Subcutaneous adipose tissue (tissue), 4 donors: Measurements from ENCODE around the gene BCLAF3. TPM values are rescaled to one million over a fixed set of nuclear protein-coding genes. Genes with fewer than 3 reads are reported as not detected.

Experiments used
- total RNA-seq, 4 donors: library from RNA; depleted of rRNA; stranded (reverse); fragments of >200 nt; gene quantifications; one replicate each; pipeline ENCODE4 v1.1.0, GENCODE V29; 2016
- TF ChIP-seq, protein P1 (sequence below): fragments of 450-650 bp; IDR thresholded peaks from one replicate; pipeline ENCODE4 v1.5.1; 2016; ENCODE audit warnings: low read depth, mild to moderate bottlenecking, control low read depth, antibody characterized with exemption, moderate library complexity

The BCLAF3 gene
- total RNA-seq, 4 donors from 2014 or later = 14.4 to 26.2 (median 19.2) TPM

DNA sequence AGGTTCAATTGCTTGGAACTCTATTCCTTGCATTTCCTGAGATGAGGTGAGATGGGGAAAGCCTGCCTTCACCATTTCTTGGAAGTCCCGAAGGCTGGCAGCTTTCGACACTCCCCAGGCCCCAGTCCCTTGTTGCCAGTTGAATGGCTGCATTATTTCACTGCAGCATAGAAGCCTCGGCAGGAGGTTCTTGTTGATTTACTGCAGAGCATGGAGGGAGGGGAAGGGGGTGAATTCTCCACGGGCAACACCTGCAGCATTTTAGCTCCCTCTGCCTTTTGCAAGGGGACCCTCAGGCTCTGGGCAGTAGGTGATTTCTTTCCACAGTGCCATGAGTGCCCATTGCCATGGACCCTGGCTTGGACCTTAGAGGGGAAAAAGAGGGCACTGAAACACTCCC, 10.7 kb upstream of the BCLAF3 start:
- TF ChIP-seq, protein P1, sequence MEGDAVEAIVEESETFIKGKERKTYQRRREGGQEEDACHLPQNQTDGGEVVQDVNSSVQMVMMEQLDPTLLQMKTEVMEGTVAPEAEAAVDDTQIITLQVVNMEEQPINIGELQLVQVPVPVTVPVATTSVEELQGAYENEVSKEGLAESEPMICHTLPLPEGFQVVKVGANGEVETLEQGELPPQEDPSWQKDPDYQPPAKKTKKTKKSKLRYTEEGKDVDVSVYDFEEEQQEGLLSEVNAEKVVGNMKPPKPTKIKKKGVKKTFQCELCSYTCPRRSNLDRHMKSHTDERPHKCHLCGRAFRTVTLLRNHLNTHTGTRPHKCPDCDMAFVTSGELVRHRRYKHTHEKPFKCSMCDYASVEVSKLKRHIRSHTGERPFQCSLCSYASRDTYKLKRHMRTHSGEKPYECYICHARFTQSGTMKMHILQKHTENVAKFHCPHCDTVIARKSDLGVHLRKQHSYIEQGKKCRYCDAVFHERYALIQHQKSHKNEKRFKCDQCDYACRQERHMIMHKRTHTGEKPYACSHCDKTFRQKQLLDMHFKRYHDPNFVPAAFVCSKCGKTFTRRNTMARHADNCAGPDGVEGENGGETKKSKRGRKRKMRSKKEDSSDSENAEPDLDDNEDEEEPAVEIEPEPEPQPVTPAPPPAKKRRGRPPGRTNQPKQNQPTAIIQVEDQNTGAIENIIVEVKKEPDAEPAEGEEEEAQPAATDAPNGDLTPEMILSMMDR = no peak

GRCh38 chrX:19991350-19991718, 473 bp upstream of the BCLAF3 start:
- TF ChIP-seq, protein P1 = no peak

- TF ChIP-seq, protein P1 = no peak
Measured at GRCh38 chrX:19990151-19990555, 708 bp downstream of the BCLAF3 start.

- TF ChIP-seq, protein P1 = no peak
Measured at GRCh38 chrX:19987856-19988255, 3.0 kb downstream of the BCLAF3 start.

DNA sequence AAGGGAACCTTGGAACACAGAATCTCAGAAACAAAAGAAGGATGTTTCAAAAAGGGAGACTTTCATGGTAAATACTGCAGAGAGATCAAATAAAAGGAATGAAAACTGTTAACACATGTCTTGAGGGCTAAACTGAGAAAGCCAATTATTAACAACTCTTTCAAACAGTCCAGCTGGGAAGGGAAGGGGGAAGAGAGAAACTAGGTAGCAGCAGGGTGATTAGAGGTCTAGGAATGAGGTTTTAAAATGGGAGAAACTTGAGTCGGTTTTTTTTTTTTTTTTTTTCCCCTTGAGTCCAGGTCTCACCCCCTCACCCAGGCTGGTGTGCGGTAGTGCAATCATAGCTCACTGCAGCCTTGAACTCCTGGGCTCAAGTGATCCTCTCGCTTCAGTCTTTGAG, 4.3 kb downstream of the BCLAF3 start:
- TF ChIP-seq, protein P1 = no peak

GRCh38 chrX:19981947-19982346, 8.9 kb downstream of the BCLAF3 start:
- TF ChIP-seq, protein P1 = no peak

- TF ChIP-seq, protein P1 = no peak
Measured at GRCh38 chrX:19975845-19976244, 15.0 kb downstream of the BCLAF3 start.

GRCh38 chrX:19972984-19973383, 17.9 kb downstream of the BCLAF3 start:
- TF ChIP-seq, protein P1 = no peak
